DND-41 (cell line): ENCODE results near the gene KRTAP5-9.
"Not testable (repeated sequence)": the region's sequence is repeated elsewhere in the genome, so short reads cannot be mapped to it uniquely, and the experiment has no call there.

Experiments used
- ATAC-seq: fragments of 200-7000 bp; cut with Tn5 transposase; 3 replicates; pipeline ENCODE4 v1.9.1; 2021; ENCODE audit warnings: low read depth; ENCODE audit not compliant: insufficient read depth
- DNase-seq: peaks from one replicate; pipeline ENCODE4 v3.0.0-alpha.2; 2020
- H2AFZ ChIP-seq: 2 replicates; pipeline ENCODE4 v1.6.0; 2012; ENCODE audit warnings: low read depth, low read length
- H3K27ac ChIP-seq: 2 replicates; pipeline ENCODE4 v1.5.1; 2012; ENCODE audit warnings: low read length, inconsistent platforms
- H3K27me3 ChIP-seq: fragments of 200-600 bp; sonication (generic); 2 replicates; pipeline ENCODE4 v1.6.0; 2012; ENCODE audit warnings: low read length, mild to moderate bottlenecking, inconsistent platforms; ENCODE audit not compliant: insufficient read depth, poor library complexity
- H3K36me3 ChIP-seq: 2 replicates; pipeline ENCODE4 v1.5.1; 2012; ENCODE audit warnings: low read length, inconsistent platforms; ENCODE audit not compliant: insufficient read depth
- H3K4me1 ChIP-seq: 2 replicates; pipeline ENCODE4 v1.5.1; 2012; ENCODE audit warnings: mild to moderate bottlenecking, low read length; ENCODE audit not compliant: insufficient read depth
- H3K4me2 ChIP-seq: 2 replicates; pipeline ENCODE4 v1.6.0; 2012; ENCODE audit warnings: mild to moderate bottlenecking, moderate library complexity, low read length, inconsistent platforms; ENCODE audit not compliant: insufficient read depth
- H3K4me3 ChIP-seq, 2 experiments: fragments of 200-600 bp in 1 of 2; shearing (Covaris generic) in 1 of 2; 2 replicates each; pipeline ENCODE4 v1.5.1; 2012 to 2016; ENCODE audit warnings: inconsistent platforms in 2 of 2, low read length in 2 of 2, mild to moderate bottlenecking in 2 of 2, low read depth in 1 of 2, moderate library complexity in 1 of 2
- H3K79me2 ChIP-seq: 2 replicates; pipeline ENCODE4 v1.6.0; 2012; ENCODE audit warnings: low read length, inconsistent platforms; ENCODE audit not compliant: insufficient read depth
- H3K9ac ChIP-seq: 2 replicates; pipeline ENCODE4 v1.6.0; 2012; ENCODE audit warnings: low read depth, mild to moderate bottlenecking, inconsistent platforms, low read length, moderate library complexity
- H3K9me3 ChIP-seq: 2 replicates; pipeline ENCODE4 v1.5.1; 2012; ENCODE audit warnings: low read length, moderate library complexity, mild to moderate bottlenecking, inconsistent platforms; ENCODE audit not compliant: insufficient read depth, severe bottlenecking
- H4K20me1 ChIP-seq: 2 replicates; pipeline ENCODE4 v1.6.0; 2012; ENCODE audit warnings: low read length; ENCODE audit not compliant: insufficient read depth
- CTCF ChIP-seq: IDR thresholded peaks from 2 replicates; pipeline ENCODE4 v1.5.1; 2012; ENCODE audit warnings: borderline replicate concordance, low read length, moderate library complexity, mild to moderate bottlenecking; ENCODE audit not compliant: poor library complexity, severe bottlenecking; ENCODE audit errors: extremely low read depth
- EZH2 ChIP-seq: IDR thresholded peaks from 3 replicates; pipeline ENCODE4 v1.6.1; 2012; ENCODE audit warnings: borderline replicate concordance, low read depth, mild to moderate bottlenecking, moderate library complexity, low read length, inconsistent platforms; ENCODE audit not compliant: severe bottlenecking

The KRTAP5-9 gene

GRCh38 chr11:71539017-71539416, 9.2 kb upstream of the KRTAP5-9 start:
- no peak overlapping the region for H3K4me2 ChIP-seq
- ATAC-seq = no peak

GRCh38 chr11:71539971-71540370, 8.2 kb upstream of the KRTAP5-9 start:
- not testable (repeated sequence) for H3K36me3 ChIP-seq, H3K4me1 ChIP-seq, DNase-seq, H3K9ac ChIP-seq, H3K27ac ChIP-seq, H3K4me2 ChIP-seq, H3K4me3 ChIP-seq, H2AFZ ChIP-seq, H3K27me3 ChIP-seq, ATAC-seq, H3K9me3 ChIP-seq, H4K20me1 ChIP-seq, H3K79me2 ChIP-seq

More at GRCh38 chr11:71539017-71539416, 9.2 kb upstream of the KRTAP5-9 start:
- peaks cover 2% of the 10 kb centered on the region for H3K27me3 ChIP-seq
- TF ChIP-seq EZH2 = no peak
- TF ChIP-seq CTCF = no peak
- H3K4me1 ChIP-seq = no peaks in the 10 kb centered on the region
- no peaks in the 10 kb centered on the region for H3K36me3 ChIP-seq
- H3K9ac ChIP-seq = no peak overlapping the region
- H2AFZ ChIP-seq = no peak overlapping the region
- no peaks in the 10 kb centered on the region for H3K9me3 ChIP-seq
- no peak for DNase-seq
- no peaks in the 10 kb centered on the region for H3K79me2 ChIP-seq
- no peak overlapping the region for H3K27ac ChIP-seq
- no peak overlapping the region for H3K4me3 ChIP-seq
- H4K20me1 ChIP-seq = no peaks in the 10 kb centered on the region

GRCh38 chr11:71540521-71541304, 7.5 kb upstream of the KRTAP5-9 start:
- not testable (repeated sequence) for H3K9me3 ChIP-seq, H3K4me2 ChIP-seq, DNase-seq

GRCh38 chr11:71542382-71542781, 5.8 kb upstream of the KRTAP5-9 start:
- no peaks in the 10 kb centered on the region for H3K4me1 ChIP-seq

More at GRCh38 chr11:71540521-71541304, 7.5 kb upstream of the KRTAP5-9 start:
- not testable (repeated sequence) for H3K9ac ChIP-seq, ATAC-seq, H3K27me3 ChIP-seq, H2AFZ ChIP-seq, H3K4me1 ChIP-seq, H3K36me3 ChIP-seq, H3K27ac ChIP-seq, H4K20me1 ChIP-seq, H3K79me2 ChIP-seq, H3K4me3 ChIP-seq

More at GRCh38 chr11:71542382-71542781, 5.8 kb upstream of the KRTAP5-9 start:
- Histone ChIP-seq H3K79me2 (no peaks in the 10 kb centered on the region), H3K4me3 (no peak overlapping the region), H3K27me3 (peaks cover 2% of the 10 kb centered on the region), H4K20me1 (no peaks in the 10 kb centered on the region), H3K9me3 (no peaks in the 10 kb centered on the region), H3K4me2 (no peak overlapping the region), H3K36me3 (no peaks in the 10 kb centered on the region), H3K9ac (no peak overlapping the region), H3K27ac (no peak overlapping the region), H2AFZ (no peak overlapping the region)
- no peak for DNase-seq
- TF ChIP-seq CTCF = no peak
- TF ChIP-seq EZH2 = no peak
- no peak for ATAC-seq
